Transverse colon (tissue), 4 donors: Measurements from ENCODE around the gene ZNRF3.

Source experiments
- EP300 ChIP-seq: sonication (generic); formaldehyde crosslinking; IDR thresholded peaks from one replicate; pipeline ENCODE4 v1.6.1; 2017; ENCODE audit warnings: antibody characterized with exemption, low read depth
- POLR2A ChIP-seq: fragments of 450-650 bp; IDR thresholded peaks from one replicate; pipeline ENCODE4 v1.6.1; 2016; ENCODE audit warnings: antibody characterized with exemption, mild to moderate bottlenecking, moderate library complexity
- POLR2AphosphoS5 ChIP-seq, 3 donors: sonication (generic); formaldehyde crosslinking; IDR thresholded peaks; one replicate each; pipeline ENCODE4 v1.6.1; 2016; ENCODE audit warnings: antibody characterized with exemption in 3 of 3
- TF ChIP-seq, protein P1 (sequence below), 5 experiments: fragments of 200-600 bp in 3 of 5; fragments of 450-650 bp in 2 of 5; sonication (generic) in 3 of 5; IDR thresholded peaks; 1 replicate in 2 of 5; 2 replicates in 3 of 5; pipeline ENCODE4 v1.5.1; 2016 to 2017; ENCODE audit warnings: antibody characterized with exemption in 5 of 5, inconsistent platforms in 3 of 5, mild to moderate bottlenecking in 2 of 5, moderate library complexity in 1 of 5

DNA sequence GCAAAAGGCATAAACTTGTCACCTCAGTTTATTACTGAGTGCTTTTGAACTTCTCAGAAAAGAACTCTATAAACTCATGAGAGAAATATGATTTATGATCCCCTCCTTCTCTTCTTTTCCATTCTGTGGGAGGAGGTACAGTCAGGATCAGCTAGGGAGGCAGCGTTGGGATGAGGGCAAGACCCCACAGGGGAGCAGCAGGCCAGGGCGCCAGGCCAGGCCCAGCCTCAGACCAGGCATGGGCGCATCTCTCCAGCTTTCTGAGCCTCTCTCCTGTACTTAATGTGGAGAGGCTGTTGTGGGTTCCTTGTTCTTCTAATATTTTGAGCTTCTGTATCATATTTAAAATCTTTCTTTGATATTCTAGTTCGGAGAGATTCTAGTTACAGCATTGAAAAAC is 106.5 kb downstream of the ZNRF3 start:
- no peak for TF ChIP-seq POLR2A
- TF ChIP-seq POLR2AphosphoS5 (IDR thresholded peaks at IDR 0.05), result no peak
- TF ChIP-seq, protein P1, sequence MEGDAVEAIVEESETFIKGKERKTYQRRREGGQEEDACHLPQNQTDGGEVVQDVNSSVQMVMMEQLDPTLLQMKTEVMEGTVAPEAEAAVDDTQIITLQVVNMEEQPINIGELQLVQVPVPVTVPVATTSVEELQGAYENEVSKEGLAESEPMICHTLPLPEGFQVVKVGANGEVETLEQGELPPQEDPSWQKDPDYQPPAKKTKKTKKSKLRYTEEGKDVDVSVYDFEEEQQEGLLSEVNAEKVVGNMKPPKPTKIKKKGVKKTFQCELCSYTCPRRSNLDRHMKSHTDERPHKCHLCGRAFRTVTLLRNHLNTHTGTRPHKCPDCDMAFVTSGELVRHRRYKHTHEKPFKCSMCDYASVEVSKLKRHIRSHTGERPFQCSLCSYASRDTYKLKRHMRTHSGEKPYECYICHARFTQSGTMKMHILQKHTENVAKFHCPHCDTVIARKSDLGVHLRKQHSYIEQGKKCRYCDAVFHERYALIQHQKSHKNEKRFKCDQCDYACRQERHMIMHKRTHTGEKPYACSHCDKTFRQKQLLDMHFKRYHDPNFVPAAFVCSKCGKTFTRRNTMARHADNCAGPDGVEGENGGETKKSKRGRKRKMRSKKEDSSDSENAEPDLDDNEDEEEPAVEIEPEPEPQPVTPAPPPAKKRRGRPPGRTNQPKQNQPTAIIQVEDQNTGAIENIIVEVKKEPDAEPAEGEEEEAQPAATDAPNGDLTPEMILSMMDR (IDR thresholded peaks at IDR 0.05), result no peak
- TF ChIP-seq EP300, result no peak
